Fibroblast of pulmonary artery (primary cell): ENCODE measurements around the gene FRMPD2.

Source experiments
- DNase-seq: peaks from one replicate; pipeline ENCODE4 v3.0.0-alpha.2; 2010; ENCODE audit warnings: low read depth
- H3K4me3 ChIP-seq: replicated peaks from 2 replicates; pipeline ENCODE4 v1.5.1; 2011; ENCODE audit warnings: low read depth, mild to moderate bottlenecking, control low read depth, low read length, moderate library complexity
- CTCF ChIP-seq: IDR thresholded peaks from 2 replicates; pipeline ENCODE4 v1.5.1; 2011; ENCODE audit warnings: mild to moderate bottlenecking, control low read depth, low read length, inconsistent platforms; ENCODE audit errors: missing control alignments

The FRMPD2 gene

GRCh38 chr10:48216204-48216505, 58.3 kb downstream of the FRMPD2 start:
- no peak overlapping the region for H3K4me3 ChIP-seq
- DNase-seq = no peak
- no peak for TF ChIP-seq CTCF

GRCh38 chr10:48215486-48216203, 58.9 kb downstream of the FRMPD2 start:
- DNase-seq = peak; percentile 55
- peak; percentile 82 for TF ChIP-seq CTCF
- no peak overlapping the region for H3K4me3 ChIP-seq

GRCh38 chr10:48214716-48215485, 59.6 kb downstream of the FRMPD2 start:
- no peak for DNase-seq
- H3K4me3 ChIP-seq = no peak overlapping the region
- TF ChIP-seq CTCF = no peak

GRCh38 chr10:48213047-48213446, 61.4 kb downstream of the FRMPD2 start:
- no peak for DNase-seq
- no peak for TF ChIP-seq CTCF
- H3K4me3 ChIP-seq = no peak overlapping the region

- H3K4me3 ChIP-seq = no peak overlapping the region
- no peak for TF ChIP-seq CTCF
- DNase-seq = no peak
These were observed 62.7 kb downstream of the FRMPD2 start for GRCh38 chr10:48211777-48212176.

GRCh38 chr10:48210966-48211365, 63.5 kb downstream of the FRMPD2 start:
- no peak for TF ChIP-seq CTCF
- DNase-seq = no peak
- no peak overlapping the region for H3K4me3 ChIP-seq
